NCI-H524 treated with DMSO at 0.1 percent for 48 hours (cell line): ENCODE results near the gene APBA1.
"Not testable (repeated sequence)": the region's sequence is repeated elsewhere in the genome, so short reads cannot be mapped to it uniquely, and the experiment has no call there.

Source experiments
- DNase-seq: peaks from one replicate; lab custom pipeline; 2025; lab: John Stamatoyannopoulos, UW

Gene APBA1

DNA sequence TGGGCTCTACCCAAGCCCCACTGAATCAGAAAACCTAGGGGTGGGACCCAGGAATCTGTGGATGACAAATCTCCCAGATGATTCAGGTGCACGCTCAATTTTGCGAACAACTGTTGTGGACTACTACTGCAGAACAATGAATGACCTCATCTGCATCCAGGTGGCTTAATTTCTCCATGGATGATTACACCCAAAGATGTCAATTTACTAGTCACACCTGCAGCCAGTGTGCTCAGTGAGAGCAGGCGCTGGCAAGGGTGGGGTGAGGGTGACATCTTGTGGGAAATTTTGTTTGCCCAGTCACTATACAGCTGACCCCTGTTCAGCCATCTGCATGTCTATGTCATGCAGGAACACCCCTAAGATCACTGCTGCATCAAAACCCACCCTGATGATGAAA, 229.0 kb downstream of the APBA1 start:
- DNase-seq: no peak

DNA sequence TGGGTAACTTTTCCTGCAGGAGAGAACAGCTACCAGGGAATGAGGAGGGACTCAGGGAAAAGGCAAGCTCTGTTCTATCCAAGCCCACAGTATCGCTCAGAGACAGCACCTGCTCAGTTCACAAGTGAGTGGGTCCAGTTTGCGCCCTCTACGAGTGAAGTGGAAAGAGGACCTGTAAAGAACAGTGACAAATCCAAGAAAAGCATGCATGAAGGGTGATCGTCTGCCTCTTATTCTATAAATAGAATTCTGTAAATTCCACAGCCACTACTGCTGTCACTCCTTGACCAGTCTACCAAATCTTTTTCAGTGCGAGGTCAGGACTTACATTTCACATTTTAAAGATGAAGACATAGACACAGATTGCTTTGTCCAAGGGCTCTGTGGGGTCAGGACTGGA, 229.7 kb downstream of the APBA1 start:
- no peak for DNase-seq

DNA sequence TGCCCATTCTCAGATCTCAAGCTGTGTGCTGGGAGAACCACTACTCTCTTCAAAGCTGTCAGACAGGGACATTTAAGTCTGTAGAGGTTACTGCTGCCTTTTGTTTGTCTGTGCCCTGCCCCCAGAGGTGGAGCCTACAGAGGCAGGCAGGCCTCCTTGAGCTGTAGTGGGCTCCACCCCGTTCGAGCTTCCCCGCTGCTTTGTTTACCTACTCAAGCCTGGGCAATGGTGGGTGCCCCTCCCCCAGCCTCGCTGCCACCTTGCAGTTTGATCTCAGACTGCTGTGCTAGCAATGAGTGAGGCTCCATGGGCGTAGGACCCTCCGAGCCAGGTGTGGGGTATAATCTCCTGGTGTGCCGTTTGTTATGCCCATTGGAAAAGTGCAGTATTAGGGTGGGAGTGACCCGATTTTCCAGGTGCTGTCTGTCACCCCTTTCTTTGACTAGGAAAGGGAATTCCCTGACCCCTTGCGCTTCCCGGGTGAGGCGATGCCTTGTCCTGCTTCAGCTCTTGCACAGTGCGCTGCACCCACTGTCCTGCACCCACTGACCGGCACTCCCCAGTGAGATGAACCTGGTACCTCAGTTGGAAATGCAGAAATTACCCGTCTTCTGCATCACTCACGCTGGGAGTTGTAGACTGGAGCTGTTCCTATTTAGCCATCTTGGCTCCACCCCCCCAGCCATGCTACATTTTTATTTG, 231.8 kb downstream of the APBA1 start:
- DNase-seq: not testable (repeated sequence)

DNA sequence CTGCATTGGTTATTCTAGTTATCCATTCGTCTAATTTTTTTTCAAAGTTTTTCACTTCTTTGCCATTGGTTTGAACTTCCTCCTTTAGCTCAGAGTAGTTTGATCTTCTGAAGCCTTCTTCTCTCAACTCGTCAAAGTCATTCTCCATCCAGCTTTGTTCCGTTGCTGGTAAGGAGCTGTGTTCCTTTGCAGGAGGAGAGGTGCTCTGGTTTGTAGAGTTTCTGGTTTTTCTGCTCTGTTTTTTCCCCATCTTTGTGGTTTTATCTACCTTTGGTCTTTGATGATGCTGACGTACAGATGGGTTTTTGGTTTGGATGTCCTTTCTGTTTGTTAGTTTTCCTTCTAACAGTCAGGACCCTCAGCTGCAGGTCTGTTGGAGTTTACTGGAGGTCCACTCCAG, 232.5 kb downstream of the APBA1 start:
- not testable (repeated sequence) for DNase-seq

DNA sequence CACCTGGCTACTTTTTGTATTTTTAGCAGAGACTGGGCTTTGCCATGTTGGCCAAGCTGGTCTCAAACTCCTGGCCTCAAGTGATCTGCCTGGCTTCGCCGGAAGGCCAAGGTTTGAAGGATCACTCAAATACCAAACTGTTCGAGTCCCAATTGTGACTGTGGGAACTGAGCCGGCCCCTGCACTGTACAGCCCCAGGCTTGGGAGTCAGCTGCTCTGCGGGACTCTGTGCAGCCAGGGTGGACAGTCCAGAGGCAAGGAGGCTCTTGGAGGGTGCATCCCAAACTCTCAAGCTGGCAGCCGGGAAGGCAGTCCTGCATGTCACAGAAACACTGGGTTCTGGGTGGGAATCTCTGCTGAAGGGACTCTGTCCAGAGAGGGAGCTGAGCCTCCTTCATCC, 238.2 kb downstream of the APBA1 start:
- no peak for DNase-seq

DNA sequence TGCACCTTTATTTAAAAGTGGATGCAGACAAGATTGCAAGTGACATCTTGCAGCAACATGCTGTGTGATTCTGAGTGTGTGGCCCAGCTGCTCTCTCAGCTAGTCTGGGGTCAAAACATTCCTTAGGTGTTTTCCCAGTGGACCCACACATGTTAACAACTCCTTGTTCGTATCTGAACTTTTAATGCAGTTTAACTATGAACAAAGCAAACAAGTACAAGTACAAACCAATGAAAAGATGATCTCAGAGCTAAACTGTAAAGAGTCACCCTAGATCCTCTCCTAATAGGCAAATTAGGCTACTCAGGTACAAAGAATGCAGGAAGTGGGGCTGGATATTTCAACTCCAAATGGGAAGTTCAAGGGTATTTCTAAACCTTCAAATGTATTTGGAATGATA, 238.8 kb downstream of the APBA1 start:
- DNase-seq: no peak

DNA sequence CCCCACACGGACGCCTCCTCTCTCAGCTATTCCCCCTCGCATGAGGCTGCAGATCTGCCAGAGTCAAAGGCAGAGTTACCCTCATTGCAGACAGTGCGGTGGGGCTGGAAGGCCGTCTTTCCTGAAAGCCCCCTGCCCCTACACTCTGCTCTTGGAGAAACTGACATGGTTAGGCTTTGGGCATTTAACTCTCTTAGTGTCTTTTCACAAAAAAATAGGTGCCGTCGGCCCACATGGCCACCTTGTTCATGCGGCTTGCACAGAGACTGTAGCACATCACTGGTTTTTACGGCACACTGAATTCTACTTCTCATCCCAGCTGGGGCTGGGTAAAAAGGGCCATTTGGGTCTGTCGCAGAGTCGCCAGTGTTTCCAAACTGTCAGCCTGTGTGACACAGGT, 239.5 kb downstream of the APBA1 start:
- DNase-seq: no peak

DNA sequence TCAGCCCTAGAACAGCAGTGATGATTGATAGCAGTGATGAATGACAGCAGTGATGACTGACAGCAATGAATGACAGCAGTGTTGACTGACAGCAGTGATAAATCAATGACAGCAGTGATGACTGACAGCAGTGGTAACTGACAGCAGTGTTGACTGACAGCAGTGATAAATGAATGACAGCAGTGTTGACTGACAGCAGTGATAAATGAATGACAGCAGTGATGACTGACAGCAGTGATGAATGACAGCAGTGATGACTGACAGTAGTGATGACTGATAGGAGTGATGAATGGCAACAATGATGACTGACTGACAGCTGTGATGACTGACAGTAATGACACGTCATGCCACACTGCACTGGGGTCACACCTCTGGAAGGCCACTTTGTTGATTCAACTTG, 240.4 kb downstream of the APBA1 start:
- DNase-seq: no peak

DNA sequence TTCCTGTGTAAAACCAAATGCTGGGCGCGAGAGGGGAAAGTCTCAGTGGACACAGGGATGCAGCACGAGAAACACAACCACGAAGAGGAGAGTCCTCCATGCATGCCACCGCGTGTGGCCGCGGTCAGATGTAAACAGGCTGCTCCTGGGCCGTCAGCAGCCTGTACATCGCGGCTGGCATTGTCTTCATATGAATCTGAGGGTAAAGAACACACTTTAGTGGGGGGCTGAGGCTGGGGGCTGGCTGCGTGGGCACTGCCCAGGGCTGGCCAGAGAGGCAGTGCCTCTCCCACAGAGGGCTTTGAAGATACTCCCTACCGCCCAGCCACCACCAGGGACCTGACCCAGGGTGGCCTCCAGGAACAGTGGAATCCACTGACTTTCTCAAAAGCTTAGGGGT, 241.0 kb downstream of the APBA1 start:
- DNase-seq: no peak

DNA sequence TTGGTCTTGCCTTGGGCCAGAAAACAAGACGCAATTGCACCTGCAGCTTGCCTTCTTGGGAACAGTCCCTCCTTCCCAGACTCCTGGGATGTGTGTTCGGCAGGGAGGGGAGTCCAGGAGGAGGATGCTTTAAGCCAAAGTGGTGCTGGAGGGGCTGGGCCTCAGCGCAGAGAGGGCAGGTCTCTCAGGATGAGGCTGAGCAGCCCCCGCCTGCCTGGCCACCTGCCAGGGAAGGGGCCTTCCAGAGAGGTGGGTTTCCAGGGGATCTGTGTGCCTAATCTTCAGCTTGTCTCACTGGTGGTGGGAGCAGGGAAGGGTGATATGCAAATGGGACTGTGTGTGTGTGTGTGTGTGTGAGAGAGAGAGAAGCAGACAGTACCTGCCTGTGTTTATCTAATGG, 242.0 kb downstream of the APBA1 start:
- DNase-seq: no peak

DNA sequence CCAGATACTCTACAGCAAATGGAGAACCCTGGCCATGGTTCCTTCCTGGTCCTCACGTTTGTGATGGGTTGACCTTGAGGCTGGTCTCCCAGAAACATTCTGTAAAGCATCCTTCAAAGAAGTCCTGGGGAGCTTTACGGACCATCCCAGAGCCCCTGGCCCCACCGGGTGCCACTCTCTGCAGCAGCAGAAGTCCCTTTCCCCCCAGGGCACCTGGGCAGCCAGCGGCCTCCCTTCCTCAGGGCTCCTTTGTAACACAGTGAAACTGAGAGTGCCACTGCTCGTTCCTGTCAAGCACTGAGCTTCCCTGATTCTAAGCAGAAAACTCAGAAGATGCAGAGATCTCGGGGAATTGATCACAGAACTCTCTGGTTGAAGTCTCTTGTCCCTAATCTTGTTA, 242.9 kb downstream of the APBA1 start:
- DNase-seq: no peak

DNA sequence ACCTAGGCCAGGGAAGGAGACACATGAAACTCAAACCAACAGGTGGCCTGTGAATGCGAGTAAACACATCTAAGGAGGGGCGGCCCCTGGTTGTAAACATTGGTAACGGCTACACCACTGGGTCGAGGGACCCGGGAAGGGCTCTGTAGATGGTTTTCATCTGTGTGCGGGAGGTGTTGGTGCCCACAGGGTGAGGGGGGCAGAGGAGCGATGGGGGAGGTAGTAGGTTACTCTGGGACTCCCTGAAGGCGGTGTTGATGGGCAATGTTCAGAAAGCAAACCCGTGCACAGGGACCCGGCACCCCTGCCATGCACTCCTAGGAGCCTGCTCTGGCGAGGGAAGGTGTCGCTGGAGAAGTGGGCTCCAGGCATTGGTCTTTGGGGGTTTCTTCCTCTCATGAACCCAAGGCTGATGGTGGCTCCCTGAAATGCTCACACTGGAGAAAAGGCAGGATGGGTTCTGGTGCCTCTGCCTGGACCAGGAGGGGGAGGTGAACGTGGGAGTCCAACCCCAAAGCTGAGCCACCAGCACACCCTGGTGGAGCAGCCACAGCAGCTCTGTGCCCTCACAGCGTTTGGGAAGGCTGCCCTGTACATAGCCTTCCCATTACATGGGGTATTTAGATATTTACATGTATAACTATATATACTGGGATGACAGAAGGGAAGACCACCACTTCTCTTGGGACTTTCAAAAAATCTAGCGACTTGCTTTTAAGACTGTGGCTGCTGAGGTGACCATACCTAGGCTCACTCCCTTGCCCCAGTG, 244.0 kb downstream of the APBA1 start:
- DNase-seq: no peak

DNA sequence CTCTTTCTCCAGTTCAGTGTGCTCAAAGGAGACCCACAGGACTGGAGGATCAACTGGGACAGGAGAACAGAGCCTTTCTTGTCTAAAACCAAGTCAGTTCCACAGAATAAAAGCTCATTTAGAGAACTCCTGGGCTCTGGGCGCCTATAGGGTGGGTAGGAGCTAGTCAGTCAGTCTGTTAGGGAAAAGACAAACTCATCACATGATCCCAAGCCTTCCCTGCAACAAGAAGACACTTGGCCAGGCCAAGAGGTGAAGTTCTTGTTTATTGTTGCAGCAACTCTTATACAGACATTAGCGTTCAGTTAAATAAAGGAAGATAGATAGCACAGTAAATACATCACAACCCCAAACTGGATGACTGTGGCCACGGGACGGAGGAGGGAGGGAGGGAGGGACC, 244.9 kb downstream of the APBA1 start:
- DNase-seq: no peak

DNA sequence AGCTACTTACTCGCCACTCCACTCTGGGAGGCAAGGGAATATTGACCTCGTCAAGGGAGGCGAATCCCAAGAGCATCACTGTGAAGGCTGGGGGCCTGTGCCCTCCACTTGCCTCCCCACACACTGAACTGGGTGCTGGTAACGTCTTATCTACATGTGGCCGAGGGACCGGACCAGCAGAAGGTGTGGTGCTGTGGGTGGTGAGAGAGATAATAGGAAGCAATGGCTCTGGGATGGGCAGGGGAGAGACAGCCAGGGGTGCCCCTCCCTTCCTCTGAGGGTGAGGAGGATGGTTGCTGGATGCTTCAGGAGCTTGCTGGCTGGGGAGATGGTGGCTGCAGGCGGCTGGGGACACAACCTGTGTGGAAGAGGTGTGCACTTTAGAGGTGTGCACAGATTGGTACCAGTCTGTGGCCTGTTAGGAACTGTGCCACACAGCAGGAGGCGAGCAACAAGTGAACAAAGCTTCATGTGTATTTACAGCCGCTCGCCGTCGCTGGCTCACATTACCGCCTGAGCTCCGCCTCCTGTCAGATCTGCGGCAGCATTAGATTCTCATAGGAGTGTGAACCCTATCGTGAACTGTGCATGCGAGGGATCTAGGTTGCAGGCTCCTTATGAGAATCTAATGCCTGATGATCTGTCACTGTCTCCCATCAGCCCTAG, 246.9 kb downstream of the APBA1 start:
- no peak for DNase-seq

DNA sequence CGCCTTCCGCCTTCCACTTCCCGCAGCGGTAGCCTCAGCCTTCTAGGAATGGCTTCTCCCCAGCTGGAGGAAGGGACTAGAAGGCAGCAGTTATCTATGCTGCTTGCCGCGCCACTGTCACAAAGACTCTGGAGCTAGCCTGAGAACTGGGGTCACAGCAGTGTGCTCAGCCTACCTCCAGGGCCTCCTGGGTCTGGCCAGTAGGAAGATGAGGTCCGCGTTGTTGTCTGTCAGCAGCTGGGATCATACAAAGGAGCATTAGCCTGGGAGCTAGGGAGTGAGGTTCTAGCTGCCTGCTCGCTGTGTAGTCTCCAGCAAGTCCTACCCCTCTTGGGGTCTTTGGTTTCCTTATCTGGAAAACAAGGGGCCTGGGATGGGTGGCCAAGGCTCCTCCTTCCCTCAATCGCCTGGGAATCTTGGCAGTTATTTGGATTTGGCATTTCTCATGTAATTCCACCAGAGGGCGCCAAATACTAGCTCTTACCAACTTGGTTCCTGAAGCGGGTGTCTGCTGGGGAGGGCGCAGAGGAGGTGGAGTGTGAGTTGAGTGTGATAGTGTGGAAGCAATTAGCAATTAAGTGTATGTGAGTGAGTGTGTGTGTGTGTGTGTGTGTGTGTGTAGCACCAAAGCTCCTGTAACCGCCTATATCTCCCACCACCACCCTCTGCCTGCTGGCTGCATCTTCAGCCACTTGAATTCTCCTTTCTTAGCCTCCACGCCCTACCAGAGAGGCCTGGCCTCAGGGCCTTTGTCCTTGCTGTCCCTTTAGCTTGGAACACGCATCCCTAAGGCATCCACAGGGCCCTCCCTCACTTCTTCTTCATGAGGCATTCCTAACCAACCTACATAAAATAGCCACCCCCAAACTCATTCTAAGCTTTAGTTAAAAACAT, 250.0 kb downstream of the APBA1 start:
- no peak for DNase-seq

DNA sequence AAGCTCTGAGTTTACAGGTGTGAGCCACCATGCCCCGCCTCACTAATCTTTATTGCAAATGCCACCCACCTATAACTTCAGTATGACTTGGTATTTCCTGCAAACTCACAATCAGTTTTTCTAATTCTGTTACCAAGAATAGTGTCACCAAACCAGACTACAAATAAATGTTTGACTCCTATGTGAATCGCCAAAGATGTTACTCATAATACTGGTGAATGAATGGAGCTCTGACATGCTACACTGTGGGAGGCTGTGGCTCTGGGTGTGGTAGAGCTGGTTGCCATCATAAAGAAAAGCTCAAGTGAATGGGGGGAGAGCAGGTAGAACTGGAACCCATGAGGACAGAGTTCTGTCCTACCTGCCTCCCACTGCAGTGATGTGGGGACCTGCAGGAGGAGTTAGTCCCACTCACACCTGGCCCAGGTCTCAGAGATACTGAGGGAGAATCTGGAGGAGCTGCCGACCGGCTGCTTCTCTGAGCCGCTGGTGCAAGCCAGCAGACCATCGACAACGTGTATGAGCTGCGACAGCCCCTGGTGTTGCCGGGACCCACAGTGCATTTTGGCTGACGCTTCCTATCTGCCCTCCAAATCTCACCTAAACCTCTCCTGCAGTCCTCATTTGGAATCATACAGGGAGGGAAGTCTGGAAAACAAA, 251.4 kb downstream of the APBA1 start:
- no peak for DNase-seq

DNA sequence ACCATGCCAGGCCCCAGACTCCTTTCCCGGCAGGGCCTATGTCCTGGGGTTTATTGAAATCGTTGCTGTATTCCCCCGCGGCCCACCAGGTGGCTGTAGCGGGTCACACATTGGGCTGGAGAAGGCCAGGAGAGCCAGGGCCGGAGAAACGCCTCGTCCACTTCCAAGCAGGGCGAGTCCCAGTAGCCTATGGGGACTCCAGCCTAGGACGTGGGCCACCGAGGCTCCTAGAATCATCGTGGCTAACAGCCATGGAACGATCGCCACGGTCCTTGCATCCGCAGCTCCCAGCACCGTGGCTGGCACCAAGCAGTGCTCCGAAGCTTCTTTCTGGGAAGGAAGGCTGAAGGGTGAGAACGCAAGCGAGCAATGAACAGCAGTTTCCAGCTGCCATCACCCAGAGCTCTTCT, 259.4 kb downstream of the APBA1 start:
- no peak for DNase-seq

DNA sequence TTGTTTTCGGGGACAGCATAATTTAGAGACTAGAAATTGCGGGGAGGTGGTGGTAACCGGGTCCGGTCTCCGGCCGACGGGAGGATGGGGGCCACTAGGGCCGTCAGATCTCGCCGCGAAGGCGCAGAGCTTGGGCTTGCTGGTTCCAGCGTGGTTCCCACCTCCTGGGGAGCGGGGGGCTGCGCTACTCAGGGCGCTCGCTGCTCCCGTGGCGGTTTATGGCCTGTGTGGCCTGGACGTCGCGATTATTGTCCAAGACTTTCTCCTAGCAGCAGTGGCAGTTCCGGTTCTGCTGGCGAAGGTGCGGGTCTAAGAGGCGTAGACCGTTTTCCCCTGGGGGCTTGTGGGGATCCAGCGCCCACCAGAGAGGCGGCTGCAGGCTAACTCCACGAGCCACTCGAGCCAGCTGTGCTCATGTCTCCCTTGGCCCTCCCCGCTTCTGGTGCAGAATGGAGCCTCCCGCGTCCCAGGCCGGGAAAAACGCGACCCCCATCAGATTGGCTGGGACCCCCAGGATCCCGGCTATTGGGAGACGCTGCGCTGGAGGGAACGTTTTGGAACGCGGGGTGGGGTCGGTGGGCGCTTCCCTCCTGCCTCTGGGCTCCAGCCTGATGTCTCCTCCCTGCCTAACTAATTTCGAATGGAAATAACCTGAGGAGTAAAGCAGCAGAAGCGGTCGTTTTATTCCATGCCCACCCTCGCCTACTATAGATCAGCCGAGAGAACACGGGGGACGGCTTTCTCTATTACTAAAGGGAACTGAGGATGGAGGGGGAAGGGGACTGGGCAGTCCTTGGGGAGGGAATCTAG, 260.0 kb downstream of the APBA1 start:
- no peak for DNase-seq

DNA sequence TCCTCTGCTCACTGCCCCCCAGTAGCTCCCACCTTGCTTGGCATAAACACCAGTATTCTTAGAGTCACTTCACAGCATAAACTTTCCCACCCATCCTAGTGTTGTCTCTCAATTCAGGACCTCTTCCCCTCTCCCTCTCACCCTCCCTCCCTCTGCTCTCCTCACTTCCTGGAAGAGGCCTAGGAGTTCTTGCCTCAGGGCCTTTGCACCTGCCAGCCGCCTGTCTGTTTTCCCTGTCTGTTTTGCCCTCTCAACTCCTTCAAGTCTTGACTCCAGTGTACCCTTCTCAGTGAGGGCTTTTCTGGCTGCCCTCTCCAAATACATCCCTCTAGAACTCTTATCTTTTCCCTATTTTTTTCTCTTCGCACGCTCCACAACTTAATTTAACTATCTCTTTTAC, 260.9 kb downstream of the APBA1 start:
- no peak for DNase-seq

DNA sequence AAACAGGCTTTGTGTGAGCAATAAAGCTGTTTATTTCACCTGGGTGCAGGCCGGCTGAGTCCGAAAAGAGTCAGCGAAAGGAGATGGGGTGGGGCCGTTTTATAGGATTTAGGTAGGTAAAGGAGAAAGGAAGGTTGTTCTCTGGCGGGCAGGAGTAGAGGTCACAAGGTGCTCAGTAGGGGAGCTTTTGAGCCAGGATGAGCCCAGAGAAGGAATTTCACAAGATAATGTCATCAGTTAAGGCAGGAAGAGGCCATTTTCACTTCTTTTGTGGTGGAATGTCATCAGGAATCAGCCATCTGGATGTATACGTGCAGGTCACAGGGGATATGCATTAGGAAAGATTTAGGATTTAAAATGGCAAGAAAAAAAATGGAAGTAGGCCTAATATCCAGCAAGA, 262.2 kb downstream of the APBA1 start:
- DNase-seq: not testable (repeated sequence)

DNA sequence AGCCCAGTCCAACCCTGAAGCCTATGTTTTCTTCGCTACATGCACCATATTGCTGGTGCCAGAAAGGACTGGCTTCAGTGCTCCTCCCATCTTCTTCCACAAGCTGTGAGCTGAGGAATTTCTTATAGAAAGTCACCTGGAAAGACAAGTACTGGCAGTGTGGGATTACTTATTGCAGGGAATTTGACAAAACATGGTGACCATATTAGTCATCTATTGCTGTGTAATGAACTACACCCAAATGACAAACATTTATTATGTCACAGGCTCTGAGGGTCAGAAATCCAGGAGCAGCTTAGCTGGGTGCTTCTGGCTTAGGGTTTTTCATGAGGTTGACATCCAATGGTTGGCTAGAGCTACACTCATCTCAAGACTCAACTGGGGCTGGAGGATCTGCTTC, 271.7 kb downstream of the APBA1 start:
- DNase-seq: no peak
